ENCODE measurements around the gene RNFT2. TPM values are rescaled to one million over a fixed set of nuclear protein-coding genes. Genes with fewer than 3 reads are reported as not detected.

Gene RNFT2
- total RNA-seq, 1 experiment from 2014 or later: 29.5 TPM

- Histone ChIP-seq H4K20me1 (ENCODE audit: control insufficient read depth, insufficient read depth, insufficient read length) (no peaks in the 10 kb centered on the region), H3K27me3 (ENCODE audit: insufficient read depth, low read length) (no peaks in the 10 kb centered on the region), H2BK20ac (ENCODE audit: low read depth, low read length, poor library complexity, severe bottlenecking) (no peak overlapping the region), H2BK120ac (ENCODE audit: low read depth, low read length, poor library complexity, severe bottlenecking) (no peak overlapping the region), H3K9ac (ENCODE audit: extremely low read depth, insufficient read length, low read length) (no peak overlapping the region), H4K5ac (ENCODE audit: insufficient read length, low read depth, low read length) (no peak overlapping the region), H3K14ac (ENCODE audit: insufficient read depth, low read length) (no peak overlapping the region), H2AFZ (ENCODE audit: low read length) (no peak overlapping the region), H3K4me2 (ENCODE audit: insufficient read depth, insufficient read length, low read length) (no peak overlapping the region), H2BK5ac (ENCODE audit: insufficient read length, low read length) (no peak overlapping the region), H4K8ac (replicated peaks; ENCODE audit: insufficient read length, low read depth, low read length) (no peak overlapping the region), H4K91ac (ENCODE audit: insufficient read length, low read depth, low read length) (no peak overlapping the region), H3K27ac (ENCODE audit: insufficient read length, low read depth, low read length) (no peak overlapping the region), H3K79me2 (ENCODE audit: insufficient read depth, low read length) (no peaks in the 10 kb centered on the region), H3K79me1 (ENCODE audit: insufficient read depth, low read depth, low read length, poor library complexity, severe bottlenecking) (no peaks in the 10 kb centered on the region), H3K4me1 (ENCODE audit: insufficient read depth, low read length) (no peaks in the 10 kb centered on the region), H2BK12ac (ENCODE audit: insufficient read length, low read depth, low read length) (no peak overlapping the region), H2BK15ac (ENCODE audit: low read depth, low read length) (no peak overlapping the region), H3T11ph (ENCODE audit: low read length) (no peak overlapping the region), H3K9me3 (ENCODE audit: control insufficient read depth, low read depth, low read length) (no peaks in the 10 kb centered on the region), H3K23me2 (ENCODE audit: insufficient read length, low read depth, low read length, poor library complexity, severe bottlenecking) (no peaks in the 10 kb centered on the region), H3K23ac (ENCODE audit: insufficient read length, low read depth, low read length) (no peak overlapping the region), H2AK5ac (ENCODE audit: insufficient read length, low read length) (no peak overlapping the region), H3K18ac (ENCODE audit: insufficient read length, low read depth, low read length) (no peak overlapping the region), H3K4ac (ENCODE audit: low read depth, low read length) (no peak overlapping the region), H3K56ac (ENCODE audit: insufficient read length, low read depth, low read length) (no peak overlapping the region)
- Mint-ChIP-seq H3K27ac (no peak overlapping the region; a peak in 1 of 7 replicates), H3K27me3 (ENCODE audit: low read depth) (no peaks in the 10 kb centered on the region), H3K4me3 (no peak overlapping the region), H3K4me1 (no peaks in the 10 kb centered on the region), H3K36me3 (ENCODE audit: insufficient read depth in 1 of 3, low read depth in 3 of 3) (peaks cover 4 to 37% (median 21%) of the 10 kb centered on the region in 3 experiments; a peak in 6 of 7 replicates), H3K9me3 (no peaks in the 10 kb centered on the region)
- no CpG with 5 or more reads among the region's 3 CpGs for WGBS (ENCODE audit: extremely low coverage, insufficient read length, low lambda C conversion rate)
- DNase-seq: no peak
- TF ChIP-seq CTCF (conservative IDR thresholded peaks at IDR 0.05): no peak
Measured at GRCh38 chr12:116744766-116745165, 6.7 kb downstream of the RNFT2 start.

Measured in H9 (cell line).